ENCODE results near the gene IQCH.

DNA sequence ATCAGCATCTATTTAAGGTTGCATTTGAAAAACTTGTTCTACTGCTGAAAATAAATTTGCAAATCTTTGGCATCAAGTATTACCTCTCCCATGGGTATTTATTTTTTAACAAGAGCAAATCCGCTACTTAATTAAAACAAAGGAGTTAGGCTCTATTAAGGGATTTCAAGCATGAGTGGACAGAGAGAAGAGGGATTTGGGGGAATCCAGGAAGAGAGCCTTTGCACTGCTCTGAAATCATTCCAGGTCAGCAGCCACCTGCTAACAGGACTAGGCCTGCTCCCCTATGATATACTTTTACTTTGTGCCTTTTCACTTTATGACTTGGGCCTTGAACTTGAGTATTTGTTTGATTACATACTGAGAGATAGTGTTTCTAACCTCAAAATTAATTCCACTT lies 57.1 kb downstream of the IQCH start:
- TF ChIP-seq, protein P1, sequence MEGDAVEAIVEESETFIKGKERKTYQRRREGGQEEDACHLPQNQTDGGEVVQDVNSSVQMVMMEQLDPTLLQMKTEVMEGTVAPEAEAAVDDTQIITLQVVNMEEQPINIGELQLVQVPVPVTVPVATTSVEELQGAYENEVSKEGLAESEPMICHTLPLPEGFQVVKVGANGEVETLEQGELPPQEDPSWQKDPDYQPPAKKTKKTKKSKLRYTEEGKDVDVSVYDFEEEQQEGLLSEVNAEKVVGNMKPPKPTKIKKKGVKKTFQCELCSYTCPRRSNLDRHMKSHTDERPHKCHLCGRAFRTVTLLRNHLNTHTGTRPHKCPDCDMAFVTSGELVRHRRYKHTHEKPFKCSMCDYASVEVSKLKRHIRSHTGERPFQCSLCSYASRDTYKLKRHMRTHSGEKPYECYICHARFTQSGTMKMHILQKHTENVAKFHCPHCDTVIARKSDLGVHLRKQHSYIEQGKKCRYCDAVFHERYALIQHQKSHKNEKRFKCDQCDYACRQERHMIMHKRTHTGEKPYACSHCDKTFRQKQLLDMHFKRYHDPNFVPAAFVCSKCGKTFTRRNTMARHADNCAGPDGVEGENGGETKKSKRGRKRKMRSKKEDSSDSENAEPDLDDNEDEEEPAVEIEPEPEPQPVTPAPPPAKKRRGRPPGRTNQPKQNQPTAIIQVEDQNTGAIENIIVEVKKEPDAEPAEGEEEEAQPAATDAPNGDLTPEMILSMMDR (IDR thresholded peaks at IDR 0.05) = no peak
- TF ChIP-seq, protein P2, sequence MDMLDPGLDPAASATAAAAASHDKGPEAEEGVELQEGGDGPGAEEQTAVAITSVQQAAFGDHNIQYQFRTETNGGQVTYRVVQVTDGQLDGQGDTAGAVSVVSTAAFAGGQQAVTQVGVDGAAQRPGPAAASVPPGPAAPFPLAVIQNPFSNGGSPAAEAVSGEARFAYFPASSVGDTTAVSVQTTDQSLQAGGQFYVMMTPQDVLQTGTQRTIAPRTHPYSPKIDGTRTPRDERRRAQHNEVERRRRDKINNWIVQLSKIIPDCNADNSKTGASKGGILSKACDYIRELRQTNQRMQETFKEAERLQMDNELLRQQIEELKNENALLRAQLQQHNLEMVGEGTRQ (CRISPR knock-in tag; IDR thresholded peaks at IDR 0.05) = no peak
- TF ChIP-seq, protein P3, sequence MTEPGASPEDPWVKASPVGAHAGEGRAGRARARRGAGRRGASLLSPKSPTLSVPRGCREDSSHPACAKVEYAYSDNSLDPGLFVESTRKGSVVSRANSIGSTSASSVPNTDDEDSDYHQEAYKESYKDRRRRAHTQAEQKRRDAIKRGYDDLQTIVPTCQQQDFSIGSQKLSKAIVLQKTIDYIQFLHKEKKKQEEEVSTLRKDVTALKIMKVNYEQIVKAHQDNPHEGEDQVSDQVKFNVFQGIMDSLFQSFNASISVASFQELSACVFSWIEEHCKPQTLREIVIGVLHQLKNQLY (CRISPR knock-in tag; IDR thresholded peaks at IDR 0.05) = no peak
- TF ChIP-seq KAT7 (CRISPR knock-in tag; IDR thresholded peaks at IDR 0.05; ENCODE audit: borderline replicate concordance) = no peak
- TF ChIP-seq, protein P4, sequence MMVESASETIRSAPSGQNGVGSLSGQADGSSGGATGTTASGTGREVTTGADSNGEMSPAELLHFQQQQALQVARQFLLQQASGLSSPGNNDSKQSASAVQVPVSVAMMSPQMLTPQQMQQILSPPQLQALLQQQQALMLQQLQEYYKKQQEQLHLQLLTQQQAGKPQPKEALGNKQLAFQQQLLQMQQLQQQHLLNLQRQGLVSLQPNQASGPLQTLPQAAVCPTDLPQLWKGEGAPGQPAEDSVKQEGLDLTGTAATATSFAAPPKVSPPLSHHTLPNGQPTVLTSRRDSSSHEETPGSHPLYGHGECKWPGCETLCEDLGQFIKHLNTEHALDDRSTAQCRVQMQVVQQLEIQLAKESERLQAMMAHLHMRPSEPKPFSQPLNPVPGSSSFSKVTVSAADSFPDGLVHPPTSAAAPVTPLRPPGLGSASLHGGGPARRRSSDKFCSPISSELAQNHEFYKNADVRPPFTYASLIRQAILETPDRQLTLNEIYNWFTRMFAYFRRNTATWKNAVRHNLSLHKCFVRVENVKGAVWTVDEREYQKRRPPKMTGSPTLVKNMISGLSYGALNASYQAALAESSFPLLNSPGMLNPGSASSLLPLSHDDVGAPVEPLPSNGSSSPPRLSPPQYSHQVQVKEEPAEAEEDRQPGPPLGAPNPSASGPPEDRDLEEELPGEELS (CRISPR knock-in tag; IDR thresholded peaks at IDR 0.05) = no peak
- TF ChIP-seq SP1 (CRISPR knock-in tag; conservative IDR thresholded peaks at IDR 0.05) = no peak
- TF ChIP-seq ZNF219 (CRISPR knock-in tag; IDR thresholded peaks at IDR 0.05; ENCODE audit: borderline replicate concordance) = no peak
- no peak for TF ChIP-seq NFE2L1 (CRISPR knock-in tag; IDR thresholded peaks at IDR 0.05)
- TF ChIP-seq, protein P5, sequence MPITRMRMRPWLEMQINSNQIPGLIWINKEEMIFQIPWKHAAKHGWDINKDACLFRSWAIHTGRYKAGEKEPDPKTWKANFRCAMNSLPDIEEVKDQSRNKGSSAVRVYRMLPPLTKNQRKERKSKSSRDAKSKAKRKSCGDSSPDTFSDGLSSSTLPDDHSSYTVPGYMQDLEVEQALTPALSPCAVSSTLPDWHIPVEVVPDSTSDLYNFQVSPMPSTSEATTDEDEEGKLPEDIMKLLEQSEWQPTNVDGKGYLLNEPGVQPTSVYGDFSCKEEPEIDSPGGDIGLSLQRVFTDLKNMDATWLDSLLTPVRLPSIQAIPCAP (CRISPR knock-in tag; IDR thresholded peaks at IDR 0.05) = no peak
- TF ChIP-seq, protein P6, sequence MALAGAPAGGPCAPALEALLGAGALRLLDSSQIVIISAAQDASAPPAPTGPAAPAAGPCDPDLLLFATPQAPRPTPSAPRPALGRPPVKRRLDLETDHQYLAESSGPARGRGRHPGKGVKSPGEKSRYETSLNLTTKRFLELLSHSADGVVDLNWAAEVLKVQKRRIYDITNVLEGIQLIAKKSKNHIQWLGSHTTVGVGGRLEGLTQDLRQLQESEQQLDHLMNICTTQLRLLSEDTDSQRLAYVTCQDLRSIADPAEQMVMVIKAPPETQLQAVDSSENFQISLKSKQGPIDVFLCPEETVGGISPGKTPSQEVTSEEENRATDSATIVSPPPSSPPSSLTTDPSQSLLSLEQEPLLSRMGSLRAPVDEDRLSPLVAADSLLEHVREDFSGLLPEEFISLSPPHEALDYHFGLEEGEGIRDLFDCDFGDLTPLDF (CRISPR knock-in tag; IDR thresholded peaks at IDR 0.05) = no peak
- TF ChIP-seq ZNF138 (CRISPR knock-in tag; conservative IDR thresholded peaks at IDR 0.05) = no peak
- TF ChIP-seq, protein P7, sequence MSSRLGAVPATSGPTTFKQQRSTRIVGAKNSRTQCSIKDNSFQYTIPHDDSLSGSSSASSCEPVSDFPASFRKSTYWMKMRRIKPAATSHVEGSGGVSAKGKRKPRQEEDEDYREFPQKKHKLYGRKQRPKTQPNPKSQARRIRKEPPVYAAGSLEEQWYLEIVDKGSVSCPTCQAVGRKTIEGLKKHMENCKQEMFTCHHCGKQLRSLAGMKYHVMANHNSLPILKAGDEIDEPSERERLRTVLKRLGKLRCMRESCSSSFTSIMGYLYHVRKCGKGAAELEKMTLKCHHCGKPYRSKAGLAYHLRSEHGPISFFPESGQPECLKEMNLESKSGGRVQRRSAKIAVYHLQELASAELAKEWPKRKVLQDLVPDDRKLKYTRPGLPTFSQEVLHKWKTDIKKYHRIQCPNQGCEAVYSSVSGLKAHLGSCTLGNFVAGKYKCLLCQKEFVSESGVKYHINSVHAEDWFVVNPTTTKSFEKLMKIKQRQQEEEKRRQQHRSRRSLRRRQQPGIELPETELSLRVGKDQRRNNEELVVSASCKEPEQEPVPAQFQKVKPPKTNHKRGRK (CRISPR knock-in tag; IDR thresholded peaks at IDR 0.05; ENCODE audit: borderline replicate concordance) = no peak
